OCI-LY1 (cell line): ENCODE results near the gene PPP2R2B.

Source experiments
- H2AFZ ChIP-seq: fragments of 200-600 bp; sonication (generic), shearing (Covaris generic); 2 replicates; pipeline ENCODE4 v1.6.0; 2014; ENCODE audit warnings: antibody characterized with exemption, mild to moderate bottlenecking, low read length
- H3F3A ChIP-seq: fragments of 200-600 bp; sonication (generic), shearing (Covaris generic); 2 replicates; pipeline ENCODE4 v1.6.0; 2014; ENCODE audit warnings: mild to moderate bottlenecking, antibody characterized with exemption, low read length, moderate library complexity; ENCODE audit not compliant: insufficient read depth
- H3K27ac ChIP-seq: fragments of 200-600 bp; sonication (generic); 2 replicates; pipeline ENCODE4 v1.5.1; 2014; ENCODE audit warnings: low read length, mixed run types, mild to moderate bottlenecking, low read depth; ENCODE audit not compliant: poor library complexity, severe bottlenecking
- H3K27me3 ChIP-seq: fragments of 200-600 bp; sonication (generic); 2 replicates; pipeline ENCODE4 v1.6.0; 2014; ENCODE audit warnings: antibody characterized with exemption, mild to moderate bottlenecking, low read length, moderate library complexity; ENCODE audit not compliant: insufficient read depth
- H3K36me3 ChIP-seq: fragments of 200-600 bp; sonication (generic); 2 replicates; pipeline ENCODE4 v1.6.1; 2014; ENCODE audit warnings: mild to moderate bottlenecking, antibody characterized with exemption, low read length, moderate library complexity, mixed read lengths; ENCODE audit not compliant: insufficient read depth
- H3K4me1 ChIP-seq: fragments of 200-600 bp; sonication (generic); 2 replicates; pipeline ENCODE4 v1.5.1; 2014; ENCODE audit warnings: mild to moderate bottlenecking, low read length, moderate library complexity; ENCODE audit not compliant: insufficient read depth, severe bottlenecking
- H3K4me2 ChIP-seq: fragments of 200-600 bp; sonication (generic), shearing (Covaris generic); 2 replicates; pipeline ENCODE4 v1.6.1; 2014; ENCODE audit warnings: low read length
- H3K4me3 ChIP-seq: fragments of 200-600 bp; sonication (generic); 2 replicates; pipeline ENCODE4 v1.5.1; 2014; ENCODE audit warnings: low read length, low read depth, mild to moderate bottlenecking, mixed read lengths; ENCODE audit not compliant: poor library complexity, severe bottlenecking
- H3K79me2 ChIP-seq: fragments of 200-600 bp; shearing (Covaris generic); 2 replicates; pipeline ENCODE4 v1.6.1; 2016; ENCODE audit warnings: mixed run types, low read length, mixed read lengths; ENCODE audit not compliant: insufficient read depth
- H3K9ac ChIP-seq: fragments of 200-600 bp; sonication (generic), shearing (Covaris generic); 2 replicates; pipeline ENCODE4 v1.6.1; 2014; ENCODE audit warnings: mild to moderate bottlenecking, low read length, mixed read lengths
- H3K9me2 ChIP-seq: fragments of 200-600 bp; sonication (generic), shearing (Covaris generic); 2 replicates; pipeline ENCODE4 v1.6.1; 2014; ENCODE audit warnings: low read depth, mild to moderate bottlenecking, low read length, mixed read lengths
- H3K9me3 ChIP-seq: fragments of 200-600 bp; shearing (Covaris generic); 2 replicates; pipeline ENCODE4 v1.6.1; 2014; ENCODE audit warnings: low read length, mixed read lengths
- H4K20me1 ChIP-seq: fragments of 200-600 bp; sonication (generic), shearing (Covaris generic); 2 replicates; pipeline ENCODE4 v1.6.0; 2016; ENCODE audit warnings: mild to moderate bottlenecking, low read length; ENCODE audit not compliant: insufficient read depth
- EZH2 ChIP-seq: fragments of 200-600 bp; sonication (generic), shearing (Covaris generic); IDR thresholded peaks from 2 replicates; pipeline ENCODE4 v1.8.0; 2017; ENCODE audit warnings: borderline replicate concordance, mixed run types, mild to moderate bottlenecking, antibody characterized with exemption, low read length, moderate library complexity, mixed read lengths
- TF ChIP-seq, protein P1 (sequence below): fragments of 200-600 bp; sonication (generic), shearing (Covaris generic); IDR thresholded peaks from 2 replicates; pipeline ENCODE4 v1.5.1; 2017; ENCODE audit warnings: mild to moderate bottlenecking, antibody characterized with exemption, low read length, moderate library complexity, mixed read lengths

The PPP2R2B gene

DNA sequence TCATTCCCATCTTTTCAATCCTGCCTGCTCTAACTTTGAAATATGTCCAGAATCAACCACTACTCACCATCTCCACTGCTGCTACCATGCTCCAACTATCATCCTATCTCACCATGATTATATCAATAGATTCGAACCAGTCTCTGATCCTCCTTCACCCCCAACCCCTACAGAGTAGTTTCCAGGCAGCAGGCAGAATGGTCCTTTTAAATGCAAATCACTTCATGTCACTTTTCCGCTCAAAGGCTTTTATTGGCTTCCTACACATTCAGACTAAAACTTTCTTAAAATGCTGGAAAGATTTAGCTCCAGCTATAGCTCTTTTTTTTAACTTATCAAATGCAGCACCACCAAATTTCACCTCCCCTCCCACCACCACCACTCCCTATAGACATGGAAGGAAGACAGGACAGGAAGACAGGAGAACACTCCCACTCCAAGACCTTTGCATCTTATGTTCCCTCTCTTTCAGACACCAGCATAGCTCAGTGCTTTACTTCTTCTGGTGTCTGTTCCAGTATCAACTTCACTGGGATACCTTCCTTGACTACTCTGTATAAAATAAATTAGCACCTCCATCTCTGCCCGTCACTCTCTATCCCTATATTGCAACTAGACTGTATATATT is 9.9 kb upstream of the PPP2R2B start:
- no peak overlapping the region for H3K9ac ChIP-seq
- TF ChIP-seq, protein P1, sequence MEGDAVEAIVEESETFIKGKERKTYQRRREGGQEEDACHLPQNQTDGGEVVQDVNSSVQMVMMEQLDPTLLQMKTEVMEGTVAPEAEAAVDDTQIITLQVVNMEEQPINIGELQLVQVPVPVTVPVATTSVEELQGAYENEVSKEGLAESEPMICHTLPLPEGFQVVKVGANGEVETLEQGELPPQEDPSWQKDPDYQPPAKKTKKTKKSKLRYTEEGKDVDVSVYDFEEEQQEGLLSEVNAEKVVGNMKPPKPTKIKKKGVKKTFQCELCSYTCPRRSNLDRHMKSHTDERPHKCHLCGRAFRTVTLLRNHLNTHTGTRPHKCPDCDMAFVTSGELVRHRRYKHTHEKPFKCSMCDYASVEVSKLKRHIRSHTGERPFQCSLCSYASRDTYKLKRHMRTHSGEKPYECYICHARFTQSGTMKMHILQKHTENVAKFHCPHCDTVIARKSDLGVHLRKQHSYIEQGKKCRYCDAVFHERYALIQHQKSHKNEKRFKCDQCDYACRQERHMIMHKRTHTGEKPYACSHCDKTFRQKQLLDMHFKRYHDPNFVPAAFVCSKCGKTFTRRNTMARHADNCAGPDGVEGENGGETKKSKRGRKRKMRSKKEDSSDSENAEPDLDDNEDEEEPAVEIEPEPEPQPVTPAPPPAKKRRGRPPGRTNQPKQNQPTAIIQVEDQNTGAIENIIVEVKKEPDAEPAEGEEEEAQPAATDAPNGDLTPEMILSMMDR: no peak
- TF ChIP-seq EZH2: no peak
- no peaks in the 10 kb centered on the region for H3K36me3 ChIP-seq
- H4K20me1 ChIP-seq: no peaks in the 10 kb centered on the region
- H3K4me2 ChIP-seq: no peak overlapping the region
- no peaks in the 10 kb centered on the region for H3K79me2 ChIP-seq
- no peaks in the 10 kb centered on the region for H3K4me1 ChIP-seq
- no peak overlapping the region for H2AFZ ChIP-seq
- no peaks in the 10 kb centered on the region for H3F3A ChIP-seq
- H3K9me3 ChIP-seq: no peaks in the 10 kb centered on the region
- H3K4me3 ChIP-seq: no peak overlapping the region
- no peaks in the 10 kb centered on the region for H3K9me2 ChIP-seq
- H3K27me3 ChIP-seq: no peaks in the 10 kb centered on the region
- H3K27ac ChIP-seq: no peak overlapping the region

DNA sequence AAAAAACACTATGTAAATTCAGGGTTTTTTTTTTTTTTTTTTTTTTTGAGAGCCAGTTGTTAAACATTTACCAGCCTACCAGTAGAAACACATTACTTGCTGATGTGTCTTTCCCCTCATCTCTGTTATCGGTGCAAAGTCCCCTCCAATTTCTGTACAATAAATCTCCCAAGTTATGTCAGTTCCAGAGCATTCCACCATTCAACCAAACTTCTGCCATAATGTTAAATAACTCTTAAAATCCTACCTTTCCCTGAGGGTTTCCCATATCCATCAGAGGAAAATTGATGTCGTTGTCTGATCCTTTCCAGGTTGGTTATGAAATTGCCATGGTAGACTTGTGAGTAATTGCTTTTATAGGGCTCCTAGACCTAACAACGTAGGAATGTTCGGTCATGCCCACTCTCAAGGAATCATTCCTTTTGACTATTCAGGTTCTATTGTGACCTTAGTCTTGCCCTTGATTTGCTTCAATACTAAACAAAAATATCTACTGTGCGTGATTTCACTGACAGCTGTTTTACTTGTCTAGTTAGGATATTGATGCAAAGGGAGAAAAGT is 5.6 kb upstream of the PPP2R2B start:
- TF ChIP-seq, protein P1: no peak
- no peak for TF ChIP-seq EZH2
- Histone ChIP-seq H3K27ac (no peak overlapping the region), H3K4me3 (no peak overlapping the region), H3K9me2 (no peaks in the 10 kb centered on the region), H3K4me1 (no peaks in the 10 kb centered on the region), H3K36me3 (no peaks in the 10 kb centered on the region), H3F3A (no peaks in the 10 kb centered on the region), H2AFZ (no peak overlapping the region), H3K27me3 (no peaks in the 10 kb centered on the region), H3K9me3 (no peaks in the 10 kb centered on the region), H4K20me1 (no peaks in the 10 kb centered on the region), H3K9ac (no peak overlapping the region), H3K4me2 (no peak overlapping the region), H3K79me2 (no peaks in the 10 kb centered on the region)

DNA sequence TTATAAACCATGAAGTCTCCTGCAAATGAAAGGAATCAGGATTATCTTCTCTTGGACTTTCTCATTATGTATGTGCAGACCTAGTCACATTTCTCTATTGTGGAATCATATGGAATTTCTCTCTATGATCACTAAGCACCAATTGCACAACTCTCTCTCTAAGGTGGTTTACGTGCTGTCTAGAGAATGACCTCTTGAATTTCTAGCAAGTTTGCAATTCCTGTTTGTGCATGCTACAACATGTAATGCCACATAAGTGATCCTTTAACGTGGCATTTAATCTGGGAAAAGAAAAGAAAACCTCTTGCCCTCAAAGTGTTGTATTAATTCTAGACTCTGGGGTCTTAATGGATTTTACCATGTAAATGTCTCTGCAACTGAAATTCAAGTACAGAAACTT is 5.0 kb upstream of the PPP2R2B start:
- no peaks in the 10 kb centered on the region for H3K4me1 ChIP-seq
- TF ChIP-seq, protein P1: no peak
- TF ChIP-seq EZH2: no peak
- no peak overlapping the region for H2AFZ ChIP-seq
- H3F3A ChIP-seq: no peaks in the 10 kb centered on the region
- no peaks in the 10 kb centered on the region for H3K36me3 ChIP-seq
- H3K9me2 ChIP-seq: no peaks in the 10 kb centered on the region
- H3K4me2 ChIP-seq: no peak overlapping the region
- H3K4me3 ChIP-seq: no peak overlapping the region
- H3K27ac ChIP-seq: no peak overlapping the region
- no peaks in the 10 kb centered on the region for H4K20me1 ChIP-seq
- no peak overlapping the region for H3K9ac ChIP-seq
- H3K9me3 ChIP-seq: no peaks in the 10 kb centered on the region
- H3K79me2 ChIP-seq: no peaks in the 10 kb centered on the region
- no peaks in the 10 kb centered on the region for H3K27me3 ChIP-seq
